Loucy (cell line): ENCODE data around the gene TNNI2.

ENCODE experiments used
- EZH2phosphoT487 ChIP-seq: fragments of 200-600 bp; IDR thresholded peaks from 2 replicates; pipeline ENCODE4 v1.6.1; 2018; ENCODE audit warnings: antibody characterized with exemption, mild to moderate bottlenecking, moderate library complexity, borderline replicate concordance
- TF ChIP-seq, protein P1 (sequence below): fragments of 200-600 bp; sonication (generic); conservative IDR thresholded peaks from 2 replicates; pipeline ENCODE4 v1.5.1; 2014; ENCODE audit warnings: mild to moderate bottlenecking, antibody characterized with exemption, low read length

DNA sequence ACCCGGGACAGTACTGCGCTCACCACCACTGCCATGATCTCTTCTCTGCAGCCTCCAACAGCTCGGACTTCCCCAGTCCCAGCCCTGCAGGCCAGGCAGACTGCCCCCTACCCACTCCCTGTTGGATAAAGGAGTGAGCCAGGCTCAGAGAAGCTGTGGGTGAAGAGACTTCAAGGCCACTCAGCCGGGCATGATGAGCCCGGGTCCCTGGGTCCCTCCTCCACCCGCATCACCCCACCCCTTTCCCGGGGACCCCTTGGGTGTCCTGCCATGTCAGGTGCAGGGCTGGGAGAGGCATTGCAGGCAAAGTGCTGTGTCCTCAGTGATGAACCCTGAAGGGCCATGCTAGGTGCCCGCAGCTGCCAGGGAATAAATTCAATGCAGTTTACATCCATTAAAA lies 28.6 kb downstream of the TNNI2 start:
- TF ChIP-seq, protein P1, sequence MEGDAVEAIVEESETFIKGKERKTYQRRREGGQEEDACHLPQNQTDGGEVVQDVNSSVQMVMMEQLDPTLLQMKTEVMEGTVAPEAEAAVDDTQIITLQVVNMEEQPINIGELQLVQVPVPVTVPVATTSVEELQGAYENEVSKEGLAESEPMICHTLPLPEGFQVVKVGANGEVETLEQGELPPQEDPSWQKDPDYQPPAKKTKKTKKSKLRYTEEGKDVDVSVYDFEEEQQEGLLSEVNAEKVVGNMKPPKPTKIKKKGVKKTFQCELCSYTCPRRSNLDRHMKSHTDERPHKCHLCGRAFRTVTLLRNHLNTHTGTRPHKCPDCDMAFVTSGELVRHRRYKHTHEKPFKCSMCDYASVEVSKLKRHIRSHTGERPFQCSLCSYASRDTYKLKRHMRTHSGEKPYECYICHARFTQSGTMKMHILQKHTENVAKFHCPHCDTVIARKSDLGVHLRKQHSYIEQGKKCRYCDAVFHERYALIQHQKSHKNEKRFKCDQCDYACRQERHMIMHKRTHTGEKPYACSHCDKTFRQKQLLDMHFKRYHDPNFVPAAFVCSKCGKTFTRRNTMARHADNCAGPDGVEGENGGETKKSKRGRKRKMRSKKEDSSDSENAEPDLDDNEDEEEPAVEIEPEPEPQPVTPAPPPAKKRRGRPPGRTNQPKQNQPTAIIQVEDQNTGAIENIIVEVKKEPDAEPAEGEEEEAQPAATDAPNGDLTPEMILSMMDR, result no peak
- TF ChIP-seq EZH2phosphoT487, result no peak
